Renal cortex interstitium (tissue), 11 donors: ENCODE results near the gene NR2E3. TPM values are rescaled to one million over a fixed set of nuclear protein-coding genes. Genes with fewer than 3 reads are reported as not detected.

Experiments
- DNase-seq, 11 donors: peaks; one replicate each; pipeline ENCODE4 v3.0.0-alpha.2; 2013; ENCODE audit warnings: low read depth in 9 of 11, low spot score in 4 of 11; ENCODE audit errors: extremely low read depth in 1 of 11
- polyA plus RNA-seq, 3 donors: library from polyadenylated mRNA; unstranded; fragments of 120-200 nt; gene quantifications; one replicate each; pipeline ENCODE4 v1.2.1, GENCODE V29; 2013; ENCODE audit not compliant: insufficient read length in 3 of 3

The NR2E3 gene
- polyA plus RNA-seq, 3 donors = 0.31 to 0.45 (median 0.34) TPM

GRCh38 chr15:71788646-71789579 is 21.4 kb upstream of the NR2E3 start:
- DNase-seq = no peak

GRCh38 chr15:71789616-71790015 is 20.7 kb upstream of the NR2E3 start:
- no peak for DNase-seq

GRCh38 chr15:71790081-71790480 is 20.3 kb upstream of the NR2E3 start:
- DNase-seq = no peak

GRCh38 chr15:71791975-71792374 is 18.4 kb upstream of the NR2E3 start:
- no peak for DNase-seq

- DNase-seq = peak in 1 of 11 donors; percentile 56
These were observed 17.8 kb upstream of the NR2E3 start for GRCh38 chr15:71792521-71792920.

GRCh38 chr15:71798641-71799040 is 11.7 kb upstream of the NR2E3 start:
- DNase-seq = no peak

GRCh38 chr15:71800190-71800589 is 10.2 kb upstream of the NR2E3 start:
- no peak for DNase-seq

GRCh38 chr15:71800835-71801745 is 9.3 kb upstream of the NR2E3 start:
- DNase-seq = peak; percentile 57 to 77 (median 69)

- DNase-seq = no peak
These were observed 8.3 kb upstream of the NR2E3 start for GRCh38 chr15:71801935-71802655.

- DNase-seq = no peak
These were observed 7.6 kb upstream of the NR2E3 start for GRCh38 chr15:71802770-71803169.

GRCh38 chr15:71804226-71804625 is 6.1 kb upstream of the NR2E3 start:
- no peak for DNase-seq

- DNase-seq = no peak
These were observed 5.5 kb upstream of the NR2E3 start for GRCh38 chr15:71804695-71805470.

- no peak for DNase-seq
These were observed 3.9 kb upstream of the NR2E3 start for GRCh38 chr15:71806452-71806931.

- DNase-seq = no peak
These were observed 3.2 kb upstream of the NR2E3 start for GRCh38 chr15:71807125-71807629.

- DNase-seq = no peak
These were observed 2.7 kb upstream of the NR2E3 start for GRCh38 chr15:71807691-71808091.

GRCh38 chr15:71808311-71809020 is 1.9 kb upstream of the NR2E3 start:
- DNase-seq = no peak

- DNase-seq = no peak
These were observed 1.0 kb upstream of the NR2E3 start for GRCh38 chr15:71809346-71809745.
